K562 (cell line): ENCODE measurements around the gene ALG8. TPM values are rescaled to one million over a fixed set of nuclear protein-coding genes. Genes with fewer than 3 reads are reported as not detected.
A peak's percentile ranks its signal among the peaks of the same experiment; 100 is the strongest.

Source experiments
- ATAC-seq: fragments of 200-7000 bp; cut with Tn5 transposase; 3 replicates; pipeline ENCODE4 v1.9.1; 2020; ENCODE audit warnings: moderate library complexity
- BruUV-seq: library from RNA; stranded (reverse); fragments of 400-500 nt; replicated peaks from 2 replicates; lab custom pipeline; 2021; lab: Mats Ljungman, UMichigan
- CTCF ChIA-PET: fragments of 300-600 bp; formaldehyde crosslinking; extraction: SDS; loops from one replicate; lab custom pipeline; 2021; ENCODE audit warnings: low intra/inter-chr PET ratio; lab: Yijun Ruan, JAX
- POLR2A ChIA-PET: fragments of 300-600, 350-650 bp; sonication (Branson Sonifier 250); formaldehyde crosslinking; extraction: SDS; loops from one replicate; lab custom pipeline; 2021; ENCODE audit warnings: antibody characterized with exemption, inconsistent platforms; lab: Yijun Ruan, JAX
- DNase-seq, 4 experiments: peaks; one replicate each; pipeline versions ENCODE4 v3.0.0 to v3.0.0-alpha.2; 2011 to 2018; ENCODE audit warnings: low spot score in 3 of 4, mixed read lengths in 3 of 4; ENCODE audit errors: extremely low read depth in 1 of 4
- FAIRE-seq: peaks from 2 replicates; lab custom pipeline; 2011; peaks lifted over from hg19 to GRCh38; lab: Jason Lieb, UNC
- H2AFZ ChIP-seq: 2 replicates; pipeline ENCODE4 v1.6.0; 2011; ENCODE audit warnings: low read depth, low read length, control low read depth, inconsistent platforms
- H3K27ac ChIP-seq: fragments of 200-600 bp; 3 replicates; pipeline ENCODE4 v1.8.0; 2011; ENCODE audit warnings: low read depth, mild to moderate bottlenecking, control low read depth, inconsistent platforms, low read length, moderate library complexity, mixed read lengths; ENCODE audit errors: extremely low read depth
- H3K27me3 ChIP-seq, 2 experiments: fragments of 300-600 bp in 1 of 2; 2 replicates in 1 of 2; 3 replicates in 1 of 2; pipeline versions ENCODE4 v1.6.0 to v1.8.0; 2011; ENCODE audit warnings: inconsistent platforms in 2 of 2, low read length in 2 of 2, mild to moderate bottlenecking in 1 of 2, mixed read lengths in 1 of 2, moderate library complexity in 1 of 2; ENCODE audit not compliant: control insufficient read depth in 2 of 2, insufficient read depth in 2 of 2
- H3K36me3 ChIP-seq: fragments of 300-600 bp; 3 replicates; pipeline ENCODE4 v1.8.0; 2011; ENCODE audit warnings: mild to moderate bottlenecking, low read length, inconsistent platforms; ENCODE audit not compliant: control insufficient read depth, insufficient read depth
- H3K4me1 ChIP-seq, 2 experiments: fragments of 200-600 bp in 1 of 2; replicated peaks in 1 of 2; 2 replicates in 1 of 2; 3 replicates in 1 of 2; pipeline versions ENCODE4 v1.5.1 to v1.8.0; 2011; ENCODE audit warnings: inconsistent platforms in 2 of 2, low read length in 2 of 2, mild to moderate bottlenecking in 1 of 2, mixed read lengths in 1 of 2, moderate library complexity in 1 of 2; ENCODE audit not compliant: control insufficient read depth in 2 of 2, insufficient read depth in 2 of 2
- H3K4me2 ChIP-seq: 2 replicates; pipeline ENCODE4 v1.6.1; 2011; ENCODE audit warnings: low read length, control low read depth, inconsistent platforms, mixed read lengths; ENCODE audit not compliant: insufficient read depth
- H3K4me3 ChIP-seq: fragments of 200-600 bp; sonication (generic), shearing (Covaris generic); 2 replicates; pipeline ENCODE4 v1.5.1; 2016; ENCODE audit warnings: control low read depth, inconsistent platforms
- H3K79me2 ChIP-seq: fragments of 200-600 bp; 3 replicates; pipeline ENCODE4 v1.8.0; 2011; ENCODE audit warnings: low read length, inconsistent platforms; ENCODE audit not compliant: control insufficient read depth, insufficient read depth
- H3K9ac ChIP-seq, 2 experiments: 2 replicates each; pipeline versions ENCODE4 v1.6.0 to v1.6.1; 2011; ENCODE audit warnings: low read depth in 2 of 2, low read length in 2 of 2, control low read depth in 1 of 2, inconsistent platforms in 1 of 2, mild to moderate bottlenecking in 1 of 2, mixed read lengths in 1 of 2; ENCODE audit not compliant: insufficient read depth in 1 of 2
- H3K9me1 ChIP-seq: one replicate; pipeline ENCODE4 v1.6.0; 2011; ENCODE audit warnings: inconsistent platforms, mild to moderate bottlenecking, low read length, moderate library complexity; ENCODE audit not compliant: control insufficient read depth, insufficient read depth
- H3K9me3 ChIP-seq: replicated peaks from 2 replicates; pipeline ENCODE4 v1.5.1; 2011; ENCODE audit warnings: low read depth, low read length, inconsistent platforms; ENCODE audit not compliant: control insufficient read depth, insufficient read depth
- H4K20me1 ChIP-seq: replicated peaks from 2 replicates; pipeline ENCODE4 v1.6.1; 2011; ENCODE audit warnings: low read length, inconsistent platforms, mixed read lengths; ENCODE audit not compliant: control insufficient read depth, insufficient read depth
- CTCFL ChIP-seq: IDR thresholded peaks from 2 replicates; pipeline ENCODE4 v1.6.1; 2011; ENCODE audit warnings: borderline replicate concordance, low read depth, mild to moderate bottlenecking, moderate library complexity, low read length; ENCODE audit not compliant: insufficient read depth, poor library complexity, severe bottlenecking
- DIDO1 ChIP-seq: fragments of 450-650 bp; IDR thresholded peaks from 2 replicates; pipeline ENCODE4 v1.6.1; 2016; ENCODE audit warnings: low read depth, missing biosample characterization, missing genetic modification characterization
- EGR1 ChIP-seq: fragments of 450-650 bp; conservative IDR thresholded peaks from 2 replicates; pipeline ENCODE4 v1.6.1; 2017; ENCODE audit warnings: mild to moderate bottlenecking
- KDM1A ChIP-seq, 2 experiments: fragments of 450-650 bp; IDR thresholded peaks; 2 replicates each; pipeline ENCODE4 v1.6.1; 2016; ENCODE audit warnings: mild to moderate bottlenecking in 2 of 2
- NR3C1 ChIP-seq: sonication (generic); formaldehyde crosslinking; IDR thresholded peaks from 2 replicates; pipeline ENCODE4 v1.8.1; 2022; ENCODE audit warnings: missing genetic modification reagents
- PCBP2 ChIP-seq: fragments of 200-400 bp; formaldehyde crosslinking; IDR thresholded peaks from 2 replicates; pipeline ENCODE4 v1.6.1; 2018; ENCODE audit warnings: low read length, low read depth, mild to moderate bottlenecking, moderate library complexity; ENCODE audit not compliant: poor library complexity, severe bottlenecking
- THRAP3 ChIP-seq: fragments of 450-650 bp; IDR thresholded peaks from 2 replicates; pipeline ENCODE4 v1.6.1; 2016; ENCODE audit warnings: mild to moderate bottlenecking, inconsistent platforms, borderline replicate concordance
- TRIM25 ChIP-seq: fragments of 450-650 bp; IDR thresholded peaks from 2 replicates; pipeline ENCODE4 v1.7.0; 2016; ENCODE audit warnings: borderline replicate concordance
- ZNF224 ChIP-seq: sonication (generic); formaldehyde crosslinking; IDR thresholded peaks from 2 replicates; pipeline ENCODE4 v1.8.0; 2022; ENCODE audit warnings: mild to moderate bottlenecking, missing genetic modification reagents
- WGBS: fragments of 100-300 bp; shearing (Covaris generic); methylation state at CpG from one replicate; pipeline ENCODE4 v1.1.6; 2016; ENCODE audit warnings: low coverage, mixed read lengths; ENCODE audit not compliant: insufficient coverage; ENCODE audit errors: missing lambda C conversion rate; 5-methylcytosine and 5-hydroxymethylcytosine counted together
- in situ Hi-C: fragments of 300-500 bp; cut with MboI; formaldehyde crosslinking; loops from 4 replicates; pipeline ENCODE4 v1.15.0; 2018; ENCODE audit warnings: inconsistent platforms, mixed read lengths
- intact Hi-C: fragments of 100-400 bp; cut with micrococcal nuclease; formaldehyde crosslinking; loops from 2 replicates; pipeline ENCODE4 v1.14.2; 2022
- polyA plus RNA-seq, 8 experiments: library from polyadenylated mRNA; depleted of rRNA in 4 of 8; stranded (reverse) in 5 of 8; unstranded in 3 of 8; fragments of >200 nt; fragmentation: Nextera tagmentation in 2 of 8; fragmentation: Illumina TruSeq in 1 of 8; extraction: Ambion mirVana in 2 of 8; extraction: Trizol in 1 of 8; gene quantifications; 2 replicates each; pipeline versions ENCODE4 v1.2.1 to v1.2.3, GENCODE V29; 2011 to 2014; ENCODE audit warnings: inconsistent platforms in 1 of 8, missing spikeins in 1 of 8
- total RNA-seq, 7 experiments: library from RNA; depleted of rRNA in 6 of 7; stranded (reverse); fragments of >200 nt in 6 of 7; fragmentation: Illumina TruSeq in 2 of 7; extraction: Trizol in 2 of 7; gene quantifications; 2 replicates each; pipeline versions ENCODE4 v1.2.1 to v1.2.3, GENCODE V29; 2011 to 2021; ENCODE audit warnings: low replicate concordance in 1 of 7

Gene ALG8
- total and polyA plus RNA-seq, 9 of the 15 experiments (the other 6 are each of a cell fraction or from before 2014, with no cell fraction given): 59.3 to 189 (median 106) TPM

GRCh38 chr11:78140392-78141077 is 1.1 kb upstream of the ALG8 start (continued):
- TF ChIP-seq EGR1: peak; percentile 59
- peak; percentile 60 to 68; a peak in 3 of 4 replicates for TF ChIP-seq KDM1A (IDR thresholded peaks at IDR 0.05)
- no peak for TF ChIP-seq ZNF224
- TF ChIP-seq PCBP2: no peak

- Histone ChIP-seq H3K9me1 (no peaks in the 10 kb centered on the region), H3K4me2 (peak overlapping the region; percentile 98), H3K27ac (peak overlapping the region; percentile 91), H2AFZ (peak overlapping the region; percentile 93), H3K9me3 (peaks cover 6% of the 10 kb centered on the region; the same call in 1 of the 2 replicates), H3K27me3 (no peaks in the 10 kb centered on the region), H3K9ac (peak overlapping the region; percentile 93 to 94), H3K4me1 (peaks cover 15 to 17% of the 10 kb centered on the region in 2 experiments; a peak in 4 of 5 replicates), H3K4me3 (peak overlapping the region; percentile 59), H3K79me2 (peaks cover 56% of the 10 kb centered on the region), H4K20me1 (no peaks in the 10 kb centered on the region), H3K36me3 (peaks cover 44% of the 10 kb centered on the region)
- POLR2A ChIA-PET: interaction anchor here (0.6 to 2.5 kb wide), 10 partner anchors 8 to 144 kb away, joined by 3 to 12 read pairs (median 4); partner anchors contain the start of genes INTS4, KCTD21 and NDUFC2
- WGBS: 4% methylated on average over 12 of the region's 12 CpGs
- FAIRE-seq: peak; percentile 40
- peak; percentile 55 to 73 (median 60) for DNase-seq
- intact Hi-C loops (loop anchor here (2.0 kb wide), 1 partner anchor 60 kb away; the partner anchor contains the start of gene NDUFC2), in situ Hi-C loops (no loop called here)
- TSS peak; percentile 68 for BruUV-seq
- peak; percentile 51 for ATAC-seq
- CTCF ChIA-PET: no interaction called here
- TF ChIP-seq CTCFL (peak; percentile 68), NR3C1 (CRISPR knock-in tag) (no peak), DIDO1 (no peak), TRIM25 (no peak), EGR1 (no peak), KDM1A (IDR thresholded peaks at IDR 0.05) (peak; percentile 87 to 89), THRAP3 (no peak)
These were observed 568 bp downstream of the ALG8 start for GRCh38 chr11:78138694-78139421.
